ENCODE measurements around the gene TAB3.

TAB3 gene

DNA sequence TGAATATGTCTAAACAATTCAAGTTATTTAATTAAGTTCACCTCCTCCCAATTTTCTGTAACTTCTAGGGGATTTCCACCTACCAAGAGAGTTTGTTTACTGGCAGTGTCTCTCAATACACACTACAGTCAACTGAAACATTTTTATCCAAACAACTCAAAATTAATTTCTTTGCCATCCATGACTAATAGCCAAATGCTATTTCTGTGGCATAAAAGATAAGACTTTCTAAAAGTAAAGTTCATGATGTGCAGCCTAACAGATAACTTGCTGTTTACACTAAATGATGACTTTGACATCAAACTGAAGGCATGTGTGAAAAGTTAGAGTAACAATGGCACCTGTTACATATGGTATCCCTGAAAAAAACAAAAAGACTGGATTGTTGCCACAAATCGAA is 7.3 kb downstream of the TAB3 start:
- TF ChIP-seq, protein P1, sequence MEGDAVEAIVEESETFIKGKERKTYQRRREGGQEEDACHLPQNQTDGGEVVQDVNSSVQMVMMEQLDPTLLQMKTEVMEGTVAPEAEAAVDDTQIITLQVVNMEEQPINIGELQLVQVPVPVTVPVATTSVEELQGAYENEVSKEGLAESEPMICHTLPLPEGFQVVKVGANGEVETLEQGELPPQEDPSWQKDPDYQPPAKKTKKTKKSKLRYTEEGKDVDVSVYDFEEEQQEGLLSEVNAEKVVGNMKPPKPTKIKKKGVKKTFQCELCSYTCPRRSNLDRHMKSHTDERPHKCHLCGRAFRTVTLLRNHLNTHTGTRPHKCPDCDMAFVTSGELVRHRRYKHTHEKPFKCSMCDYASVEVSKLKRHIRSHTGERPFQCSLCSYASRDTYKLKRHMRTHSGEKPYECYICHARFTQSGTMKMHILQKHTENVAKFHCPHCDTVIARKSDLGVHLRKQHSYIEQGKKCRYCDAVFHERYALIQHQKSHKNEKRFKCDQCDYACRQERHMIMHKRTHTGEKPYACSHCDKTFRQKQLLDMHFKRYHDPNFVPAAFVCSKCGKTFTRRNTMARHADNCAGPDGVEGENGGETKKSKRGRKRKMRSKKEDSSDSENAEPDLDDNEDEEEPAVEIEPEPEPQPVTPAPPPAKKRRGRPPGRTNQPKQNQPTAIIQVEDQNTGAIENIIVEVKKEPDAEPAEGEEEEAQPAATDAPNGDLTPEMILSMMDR (IDR thresholded peaks at IDR 0.05; ENCODE audit: poor library complexity, severe bottlenecking): no peak
- H3K4me1 ChIP-seq (ENCODE audit: insufficient read depth, poor library complexity, severe bottlenecking): peaks cover 31% of the 10 kb centered on the region
- H3K36me3 ChIP-seq (ENCODE audit: low read depth): no peaks in the 10 kb centered on the region
- H3K27ac ChIP-seq (ENCODE audit: poor library complexity, severe bottlenecking): no peak overlapping the region
- no peak overlapping the region for H3K4me3 ChIP-seq (ENCODE audit: severe bottlenecking)
- ATAC-seq (ENCODE audit: low read depth) (no peak), DNase-seq (ENCODE audit: low spot score) (no peak)
- H3K9me3 ChIP-seq (ENCODE audit: severe bottlenecking): no peaks in the 10 kb centered on the region
- H3K27me3 ChIP-seq (ENCODE audit: insufficient read depth, poor library complexity, severe bottlenecking): no peaks in the 10 kb centered on the region

DNA sequence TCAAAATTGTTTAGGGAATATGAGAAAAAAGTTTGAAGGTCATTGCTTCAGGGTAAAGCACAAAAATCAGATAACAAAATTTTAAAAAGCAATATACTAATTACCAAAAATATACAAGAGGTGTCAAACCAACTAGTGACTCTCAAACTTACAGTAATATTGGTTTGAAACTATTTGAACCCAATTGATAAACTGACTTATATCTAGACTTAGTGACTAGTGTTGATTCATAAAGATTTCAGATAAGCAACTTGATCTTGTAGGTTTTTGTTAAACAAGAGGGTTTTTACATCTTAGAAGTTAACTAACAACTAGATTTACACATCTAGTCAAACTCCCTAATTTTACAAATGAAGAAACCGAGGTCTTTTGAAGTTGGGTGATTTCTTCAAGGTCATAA is 7.7 kb downstream of the TAB3 start:
- H3K36me3 ChIP-seq (ENCODE audit: low read depth): no peaks in the 10 kb centered on the region
- TF ChIP-seq, protein P1 (IDR thresholded peaks at IDR 0.05; ENCODE audit: poor library complexity, severe bottlenecking): no peak
- H3K9me3 ChIP-seq (ENCODE audit: severe bottlenecking): no peaks in the 10 kb centered on the region
- H3K4me1 ChIP-seq (ENCODE audit: insufficient read depth, poor library complexity, severe bottlenecking): peaks cover 34% of the 10 kb centered on the region
- H3K4me3 ChIP-seq (ENCODE audit: severe bottlenecking): no peak overlapping the region
- H3K27ac ChIP-seq (ENCODE audit: poor library complexity, severe bottlenecking): no peak overlapping the region
- no peak for ATAC-seq (ENCODE audit: low read depth)
- no peaks in the 10 kb centered on the region for H3K27me3 ChIP-seq (ENCODE audit: insufficient read depth, poor library complexity, severe bottlenecking)
- no peak for DNase-seq (ENCODE audit: low spot score)

DNA sequence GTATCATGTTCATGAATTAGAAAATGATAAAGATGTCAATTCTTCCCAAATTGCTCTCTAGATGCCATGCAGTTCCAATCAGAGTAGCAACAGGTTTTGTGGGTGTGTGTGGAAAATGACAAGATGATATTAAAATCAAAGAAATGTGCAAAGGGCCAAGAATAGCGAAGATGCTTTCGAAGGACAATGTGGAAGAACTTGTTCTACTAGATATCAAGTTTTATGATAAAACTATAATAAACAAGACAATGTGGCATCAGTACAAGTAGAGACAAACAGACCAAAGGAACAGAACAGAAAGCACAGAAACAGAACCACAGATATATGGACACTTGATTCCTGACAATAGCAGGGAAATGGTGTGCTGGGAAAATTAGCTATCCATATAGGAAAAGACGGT is 9.0 kb downstream of the TAB3 start:
- Histone ChIP-seq H3K36me3 (ENCODE audit: low read depth) (no peaks in the 10 kb centered on the region), H3K4me3 (ENCODE audit: severe bottlenecking) (no peak overlapping the region), H3K27me3 (ENCODE audit: insufficient read depth, poor library complexity, severe bottlenecking) (no peaks in the 10 kb centered on the region), H3K4me1 (ENCODE audit: insufficient read depth, poor library complexity, severe bottlenecking) (peaks cover 45% of the 10 kb centered on the region), H3K9me3 (ENCODE audit: severe bottlenecking) (no peaks in the 10 kb centered on the region), H3K27ac (ENCODE audit: poor library complexity, severe bottlenecking) (no peak overlapping the region)
- DNase-seq (ENCODE audit: low spot score) (no peak), ATAC-seq (ENCODE audit: low read depth) (no peak)
- TF ChIP-seq, protein P1 (IDR thresholded peaks at IDR 0.05; ENCODE audit: poor library complexity, severe bottlenecking): no peak

DNA sequence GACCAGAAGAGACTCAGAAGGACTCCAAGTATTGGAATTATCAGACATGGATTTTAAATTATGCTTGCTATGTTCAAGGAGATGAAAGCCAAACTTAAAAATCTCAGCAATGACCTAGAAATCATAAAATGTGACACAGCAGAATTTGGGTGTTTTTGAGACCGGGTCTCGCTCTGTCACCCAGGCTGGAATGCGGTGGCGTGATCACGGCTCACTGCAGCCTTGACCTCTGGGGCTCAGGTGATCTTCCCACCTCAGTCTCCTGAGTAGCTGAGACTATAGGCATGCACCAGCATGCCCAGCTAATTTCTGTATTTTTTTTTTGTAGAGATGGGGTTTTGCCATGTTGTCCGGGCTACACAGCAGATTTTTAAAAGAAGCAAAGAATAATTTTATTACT is 12.7 kb downstream of the TAB3 start:
- H3K27ac ChIP-seq (ENCODE audit: poor library complexity, severe bottlenecking): peak overlapping the region; percentile 95
- no peak for DNase-seq (ENCODE audit: low spot score)
- no peak overlapping the region for H3K4me3 ChIP-seq (ENCODE audit: severe bottlenecking)
- no peaks in the 10 kb centered on the region for H3K27me3 ChIP-seq (ENCODE audit: insufficient read depth, poor library complexity, severe bottlenecking)
- H3K9me3 ChIP-seq (ENCODE audit: severe bottlenecking): no peaks in the 10 kb centered on the region
- H3K36me3 ChIP-seq (ENCODE audit: low read depth): no peaks in the 10 kb centered on the region; the same call in 1 of the 2 replicates
- ATAC-seq (ENCODE audit: low read depth): peak; percentile 55
- peaks cover 52% of the 10 kb centered on the region for H3K4me1 ChIP-seq (ENCODE audit: insufficient read depth, poor library complexity, severe bottlenecking)
- TF ChIP-seq, protein P1 (IDR thresholded peaks at IDR 0.05; ENCODE audit: poor library complexity, severe bottlenecking): no peak

DNA sequence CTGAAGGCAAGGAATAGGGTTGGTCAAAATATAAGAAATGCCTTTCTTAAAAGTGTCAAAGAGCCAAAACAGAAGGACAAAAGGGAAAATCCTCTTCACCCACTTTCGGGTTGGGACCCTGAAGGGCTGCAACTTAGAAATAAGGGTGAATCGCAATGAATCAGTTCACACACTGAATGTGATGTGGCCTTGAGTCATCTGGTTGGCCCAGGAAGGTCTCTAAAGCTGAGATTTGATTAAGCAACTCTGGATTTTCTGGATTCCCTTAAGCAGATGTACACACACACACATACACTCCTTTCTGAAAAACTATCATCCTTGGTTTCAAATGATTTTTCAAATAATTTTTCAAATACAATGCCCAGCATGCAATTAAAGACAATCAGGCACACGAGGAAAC is 13.1 kb downstream of the TAB3 start:
- Histone ChIP-seq H3K9me3 (ENCODE audit: severe bottlenecking) (no peaks in the 10 kb centered on the region), H3K36me3 (ENCODE audit: low read depth) (no peaks in the 10 kb centered on the region; the same call in 1 of the 2 replicates), H3K27me3 (ENCODE audit: insufficient read depth, poor library complexity, severe bottlenecking) (no peaks in the 10 kb centered on the region), H3K4me1 (ENCODE audit: insufficient read depth, poor library complexity, severe bottlenecking) (peaks cover 52% of the 10 kb centered on the region), H3K27ac (ENCODE audit: poor library complexity, severe bottlenecking) (peak overlapping the region; percentile 95), H3K4me3 (ENCODE audit: severe bottlenecking) (no peak overlapping the region)
- DNase-seq (ENCODE audit: low spot score) (peak; percentile 57), ATAC-seq (ENCODE audit: low read depth) (peak; percentile 86)
- TF ChIP-seq, protein P1 (IDR thresholded peaks at IDR 0.05; ENCODE audit: poor library complexity, severe bottlenecking): no peak

All from RWPE2 (cell line).